Bronchial epithelial cell (primary cell): ENCODE data around the gene TNRC18. TPM values are rescaled to one million over a fixed set of nuclear protein-coding genes. Genes with fewer than 3 reads are reported as not detected.

Source experiments
- DNase-seq: peaks from one replicate; pipeline ENCODE4 v3.0.0-alpha.2; 2010; ENCODE audit warnings: low read depth
- FAIRE-seq: peaks from 2 replicates; lab custom pipeline; 2011; peaks lifted over from hg19 to GRCh38; lab: Jason Lieb, UNC
- H3K27me3 ChIP-seq: 2 replicates; pipeline ENCODE4 v1.5.1; 2011; ENCODE audit warnings: low read length; ENCODE audit not compliant: control insufficient read depth, insufficient read depth
- H3K36me3 ChIP-seq: 2 replicates; pipeline ENCODE4 v1.5.1; 2011; ENCODE audit warnings: low read length; ENCODE audit not compliant: control insufficient read depth, insufficient read depth
- H3K4me3 ChIP-seq: 2 replicates; pipeline ENCODE4 v1.5.1; 2011; ENCODE audit warnings: mild to moderate bottlenecking, low read depth, low read length, control low read depth
- total RNA-seq: library from RNA; depleted of rRNA; stranded (reverse); fragments of >200 nt; gene quantifications from 2 replicates; pipeline ENCODE4 v1.2.1, GENCODE V29; 2014
- TF ChIP-seq, protein P1 (sequence below): IDR thresholded peaks from 2 replicates; pipeline ENCODE4 v1.5.1; 2011; ENCODE audit warnings: mild to moderate bottlenecking, moderate library complexity, low read length, control low read depth, inconsistent platforms; ENCODE audit not compliant: insufficient read depth, severe bottlenecking

TNRC18 gene
- total RNA-seq, 1 donor from 2014 or later, result 29.0 TPM

DNA sequence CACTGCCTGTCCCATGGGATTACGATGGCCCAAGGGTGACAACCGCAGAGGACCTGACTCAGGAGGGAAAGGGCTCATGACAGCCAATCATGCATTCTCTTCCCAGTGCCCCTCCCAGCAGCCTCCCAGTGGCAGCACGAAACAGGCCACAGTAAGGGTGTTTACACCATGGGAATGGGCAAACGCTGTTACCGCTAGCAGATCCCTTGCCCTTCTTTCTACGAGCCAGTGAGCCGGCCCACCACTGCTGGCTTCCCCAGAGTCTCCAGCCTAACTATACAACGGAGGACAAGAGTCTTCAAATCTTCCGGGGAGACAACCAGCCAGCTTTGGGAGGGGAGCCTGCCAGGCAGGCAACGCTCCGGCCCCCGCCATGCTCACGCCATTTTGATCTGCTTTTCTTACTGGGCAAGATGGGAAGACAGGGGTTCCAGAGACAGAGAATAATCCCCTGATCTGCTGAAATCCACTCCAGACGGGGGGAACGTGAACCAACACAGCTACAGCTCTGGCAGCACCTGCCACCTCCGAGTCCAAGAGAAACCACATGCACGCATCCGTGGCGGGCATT lies 71.1 kb downstream of the TNRC18 start:
- FAIRE-seq, result no peak
- DNase-seq, result no peak
- no peaks in the 10 kb centered on the region for H3K27me3 ChIP-seq
- H3K4me3 ChIP-seq, result no peak overlapping the region
- TF ChIP-seq, protein P1, sequence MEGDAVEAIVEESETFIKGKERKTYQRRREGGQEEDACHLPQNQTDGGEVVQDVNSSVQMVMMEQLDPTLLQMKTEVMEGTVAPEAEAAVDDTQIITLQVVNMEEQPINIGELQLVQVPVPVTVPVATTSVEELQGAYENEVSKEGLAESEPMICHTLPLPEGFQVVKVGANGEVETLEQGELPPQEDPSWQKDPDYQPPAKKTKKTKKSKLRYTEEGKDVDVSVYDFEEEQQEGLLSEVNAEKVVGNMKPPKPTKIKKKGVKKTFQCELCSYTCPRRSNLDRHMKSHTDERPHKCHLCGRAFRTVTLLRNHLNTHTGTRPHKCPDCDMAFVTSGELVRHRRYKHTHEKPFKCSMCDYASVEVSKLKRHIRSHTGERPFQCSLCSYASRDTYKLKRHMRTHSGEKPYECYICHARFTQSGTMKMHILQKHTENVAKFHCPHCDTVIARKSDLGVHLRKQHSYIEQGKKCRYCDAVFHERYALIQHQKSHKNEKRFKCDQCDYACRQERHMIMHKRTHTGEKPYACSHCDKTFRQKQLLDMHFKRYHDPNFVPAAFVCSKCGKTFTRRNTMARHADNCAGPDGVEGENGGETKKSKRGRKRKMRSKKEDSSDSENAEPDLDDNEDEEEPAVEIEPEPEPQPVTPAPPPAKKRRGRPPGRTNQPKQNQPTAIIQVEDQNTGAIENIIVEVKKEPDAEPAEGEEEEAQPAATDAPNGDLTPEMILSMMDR, result no peak
- peaks cover 36% of the 10 kb centered on the region for H3K36me3 ChIP-seq

DNA sequence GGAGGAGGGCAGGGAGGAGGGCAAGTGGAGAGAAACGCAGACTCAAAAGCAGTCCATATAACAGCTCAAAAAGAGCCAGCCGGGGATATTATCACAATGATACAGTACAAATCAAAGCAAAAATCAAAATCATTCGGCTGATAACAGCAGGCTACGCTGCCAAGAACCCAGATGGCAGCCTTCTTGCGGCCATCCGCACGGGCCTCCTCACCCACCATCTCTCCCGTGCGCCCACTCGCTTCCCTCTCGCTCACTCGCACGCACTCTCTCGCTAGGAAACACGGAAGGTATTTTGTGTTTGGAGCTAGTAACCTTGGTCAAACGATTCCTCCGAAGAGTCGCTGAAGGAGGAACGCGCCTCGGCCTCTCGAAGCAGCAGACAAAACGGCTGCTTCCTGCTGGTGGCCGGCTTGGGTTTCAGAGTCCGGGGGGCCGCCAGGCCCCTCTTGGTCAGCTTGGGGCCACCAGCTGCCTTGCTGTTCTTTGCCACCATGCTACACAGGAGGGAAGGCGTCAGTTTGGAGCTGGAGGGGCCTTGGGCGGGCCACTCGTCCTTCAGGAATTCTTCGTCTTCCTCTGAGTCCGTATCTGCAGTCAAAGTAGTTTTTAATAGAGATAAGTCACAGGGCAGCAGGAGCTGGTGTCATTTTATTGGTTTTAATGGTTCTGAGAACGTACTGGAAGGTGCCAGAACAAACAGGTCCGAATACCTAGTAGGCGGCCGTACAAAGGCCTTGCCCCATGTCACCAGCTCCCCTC lies 71.9 kb downstream of the TNRC18 start:
- Histone ChIP-seq H3K27me3 (no peaks in the 10 kb centered on the region), H3K36me3 (peaks cover 31% of the 10 kb centered on the region), H3K4me3 (no peak overlapping the region)
- no peak for DNase-seq
- FAIRE-seq, result no peak
- TF ChIP-seq, protein P1, result no peak

DNA sequence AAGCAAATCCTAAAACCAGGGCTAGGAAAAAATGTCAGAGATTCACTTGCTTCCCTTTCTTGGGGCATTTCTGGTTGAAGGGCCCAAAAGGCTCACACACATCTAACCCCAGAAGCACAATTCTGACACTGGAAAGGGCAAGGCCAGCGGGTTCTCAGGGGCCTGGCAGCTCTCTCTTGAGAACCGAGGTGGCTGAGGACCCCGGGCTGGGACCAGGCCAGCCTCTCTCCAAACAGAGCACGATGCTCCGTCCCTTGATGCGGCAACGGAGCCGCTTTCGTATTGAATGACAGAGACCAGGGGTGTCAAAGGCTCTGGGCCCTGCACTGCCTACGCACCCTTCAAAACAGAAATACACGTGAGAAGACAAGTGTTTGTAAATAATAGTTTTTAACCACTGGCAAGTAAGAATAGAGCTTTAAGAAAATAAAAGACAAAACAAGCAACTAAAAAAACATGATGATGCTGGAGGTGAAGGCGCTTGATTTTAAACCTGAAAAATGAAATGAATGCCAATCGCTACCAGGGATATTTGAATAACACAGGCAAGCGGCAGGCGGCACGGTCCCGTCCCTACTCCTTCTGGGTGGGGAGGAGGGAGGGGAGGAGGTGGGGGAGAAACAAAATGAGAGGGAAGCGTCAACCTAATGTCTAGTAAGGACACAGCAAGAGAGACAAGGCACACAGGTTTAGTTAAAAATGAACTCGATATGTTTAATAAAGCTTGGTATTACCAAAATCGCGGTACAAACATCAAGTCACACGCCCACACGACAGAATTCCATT lies 72.8 kb downstream of the TNRC18 start:
- TF ChIP-seq, protein P1, result no peak
- DNase-seq (no peak), FAIRE-seq (no peak)
- Histone ChIP-seq H3K27me3 (no peaks in the 10 kb centered on the region), H3K36me3 (peaks cover 32% of the 10 kb centered on the region), H3K4me3 (no peak overlapping the region)

DNA sequence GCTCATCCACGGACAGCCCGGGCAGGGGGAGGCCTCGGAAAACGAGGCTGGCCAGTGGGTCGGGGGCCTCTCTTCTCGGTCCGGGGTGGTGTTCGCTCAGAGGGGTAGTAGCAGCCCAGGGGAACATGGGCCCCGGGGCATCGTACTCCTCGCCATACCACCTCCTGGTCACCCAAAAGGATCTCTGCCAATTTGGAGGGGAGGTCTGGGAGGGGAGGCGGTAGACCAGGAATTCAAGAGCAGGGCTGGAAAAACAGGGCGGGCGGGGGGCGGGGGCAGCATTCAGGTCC lies 73.5 kb downstream of the TNRC18 start:
- TF ChIP-seq, protein P1, result no peak
- no peak overlapping the region for H3K4me3 ChIP-seq
- H3K27me3 ChIP-seq, result no peaks in the 10 kb centered on the region
- DNase-seq (no peak), FAIRE-seq (no peak)
- H3K36me3 ChIP-seq, result peaks cover 30% of the 10 kb centered on the region

DNA sequence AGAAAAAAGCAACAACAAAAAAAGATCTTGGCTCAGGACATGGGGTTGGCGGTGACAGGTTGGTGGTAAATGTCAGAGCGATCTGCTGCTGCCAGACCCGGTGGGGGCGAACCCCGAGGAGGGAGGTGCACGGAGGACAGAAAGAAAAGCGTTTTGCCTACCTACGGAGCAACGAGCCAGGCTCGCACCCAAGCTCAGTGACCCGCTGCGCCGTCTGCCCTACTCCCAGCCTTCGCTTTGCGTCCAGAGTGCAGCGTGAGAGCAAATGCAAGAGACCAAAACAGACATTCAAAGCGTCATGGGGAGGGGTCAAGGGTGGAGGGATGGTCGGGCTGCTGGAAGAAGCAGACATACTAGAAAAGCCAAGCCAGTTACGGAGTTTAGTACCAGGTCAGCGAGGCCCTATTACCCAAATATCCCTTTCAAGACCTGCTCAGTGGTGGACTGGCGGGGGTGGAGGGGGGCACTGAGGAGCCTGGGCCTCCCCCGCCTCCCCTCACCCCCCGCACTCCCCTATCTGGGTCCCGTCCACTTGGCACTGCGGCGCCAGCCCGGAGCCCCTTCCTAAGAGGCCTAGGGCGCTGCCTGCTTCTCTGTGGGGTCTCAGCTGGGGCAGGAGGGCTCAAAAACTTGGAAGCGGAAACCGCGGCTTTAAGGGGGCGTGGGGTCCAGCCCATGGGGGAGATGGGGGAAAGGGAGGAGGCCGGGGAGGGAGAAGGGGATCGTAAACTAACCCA lies 74.0 kb downstream of the TNRC18 start:
- DNase-seq, result no peak
- no peak overlapping the region for H3K4me3 ChIP-seq
- TF ChIP-seq, protein P1, result no peak
- FAIRE-seq, result no peak
- no peaks in the 10 kb centered on the region for H3K27me3 ChIP-seq
- H3K36me3 ChIP-seq, result peaks cover 33% of the 10 kb centered on the region
